Measurements from ENCODE around the gene PCSK6.

The PCSK6 gene

DNA sequence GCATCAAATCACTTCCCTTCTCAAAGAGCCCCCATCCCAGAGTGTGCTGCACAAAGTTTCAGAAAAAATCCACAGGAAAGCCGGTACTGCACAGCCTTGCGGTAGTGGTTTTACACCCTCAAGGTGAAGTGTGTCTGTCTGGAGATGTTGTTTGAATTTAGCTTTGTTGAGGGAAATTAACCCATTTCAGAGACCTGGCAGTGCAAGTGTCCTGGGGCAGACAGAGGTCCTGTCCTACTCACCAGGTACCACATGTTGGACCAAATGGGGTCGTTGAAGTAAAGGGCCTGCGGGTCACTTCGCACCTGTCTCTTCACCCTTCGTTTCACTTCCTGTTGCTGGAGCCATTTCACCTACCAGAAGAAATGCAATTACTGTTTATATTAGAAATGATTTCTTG lies 57.8 kb downstream of the PCSK6 start:
- TF ChIP-seq, protein P1, sequence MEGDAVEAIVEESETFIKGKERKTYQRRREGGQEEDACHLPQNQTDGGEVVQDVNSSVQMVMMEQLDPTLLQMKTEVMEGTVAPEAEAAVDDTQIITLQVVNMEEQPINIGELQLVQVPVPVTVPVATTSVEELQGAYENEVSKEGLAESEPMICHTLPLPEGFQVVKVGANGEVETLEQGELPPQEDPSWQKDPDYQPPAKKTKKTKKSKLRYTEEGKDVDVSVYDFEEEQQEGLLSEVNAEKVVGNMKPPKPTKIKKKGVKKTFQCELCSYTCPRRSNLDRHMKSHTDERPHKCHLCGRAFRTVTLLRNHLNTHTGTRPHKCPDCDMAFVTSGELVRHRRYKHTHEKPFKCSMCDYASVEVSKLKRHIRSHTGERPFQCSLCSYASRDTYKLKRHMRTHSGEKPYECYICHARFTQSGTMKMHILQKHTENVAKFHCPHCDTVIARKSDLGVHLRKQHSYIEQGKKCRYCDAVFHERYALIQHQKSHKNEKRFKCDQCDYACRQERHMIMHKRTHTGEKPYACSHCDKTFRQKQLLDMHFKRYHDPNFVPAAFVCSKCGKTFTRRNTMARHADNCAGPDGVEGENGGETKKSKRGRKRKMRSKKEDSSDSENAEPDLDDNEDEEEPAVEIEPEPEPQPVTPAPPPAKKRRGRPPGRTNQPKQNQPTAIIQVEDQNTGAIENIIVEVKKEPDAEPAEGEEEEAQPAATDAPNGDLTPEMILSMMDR (IDR thresholded peaks at IDR 0.05; ENCODE audit: low read depth, low read length) = no peak
- no peak for DNase-seq (ENCODE audit: low read depth in 2 of 2)
- H3K4me3 ChIP-seq (replicated peaks in 1 of 2; ENCODE audit: low read depth in 2 of 2, low read length in 2 of 2) = no peak overlapping the region

DNA sequence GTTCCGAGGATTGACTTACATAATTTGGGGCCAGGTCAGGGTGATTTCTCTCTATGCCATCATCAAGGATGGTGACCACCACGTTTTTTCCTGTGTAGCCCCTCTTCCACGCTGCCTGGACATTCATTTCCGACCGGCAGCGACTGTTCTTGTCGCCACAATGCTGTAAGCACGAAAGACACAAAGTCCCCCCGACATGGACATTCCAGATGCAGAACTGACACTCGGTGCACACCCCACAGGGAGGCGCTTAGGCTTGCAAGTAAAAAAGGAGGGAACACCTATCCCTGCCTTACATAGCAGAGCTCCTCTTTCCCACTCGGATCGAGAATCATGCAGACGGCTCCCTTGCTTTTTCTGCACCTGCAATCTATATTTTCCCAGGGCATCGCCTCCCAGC lies 58.2 kb downstream of the PCSK6 start:
- TF ChIP-seq, protein P1 (IDR thresholded peaks at IDR 0.05; ENCODE audit: low read depth, low read length) = no peak
- H3K4me3 ChIP-seq (replicated peaks in 1 of 2; ENCODE audit: low read depth in 2 of 2, low read length in 2 of 2) = no peak overlapping the region
- no peak for DNase-seq (ENCODE audit: low read depth in 2 of 2)

DNA sequence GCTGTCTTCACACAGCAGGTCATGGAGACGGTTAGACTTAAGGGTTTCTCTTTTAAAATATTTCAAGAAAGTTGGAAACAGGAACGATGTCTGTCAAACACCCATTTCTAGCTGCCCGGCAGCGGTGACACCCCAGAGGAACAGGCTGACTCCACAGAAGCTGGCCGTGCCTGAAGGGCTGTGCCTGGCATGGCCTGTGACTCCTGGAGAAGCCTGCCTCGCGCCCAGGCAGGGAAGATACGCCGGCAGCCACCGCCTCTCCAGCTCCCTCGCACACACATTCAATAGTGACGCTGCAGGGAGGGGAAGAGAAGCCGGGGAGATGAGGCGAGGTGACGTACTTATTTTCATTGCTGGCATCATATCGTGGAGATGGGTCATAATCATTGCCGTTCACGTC lies 59.9 kb downstream of the PCSK6 start:
- TF ChIP-seq, protein P1 (IDR thresholded peaks at IDR 0.05; ENCODE audit: low read depth, low read length) = no peak

DNA sequence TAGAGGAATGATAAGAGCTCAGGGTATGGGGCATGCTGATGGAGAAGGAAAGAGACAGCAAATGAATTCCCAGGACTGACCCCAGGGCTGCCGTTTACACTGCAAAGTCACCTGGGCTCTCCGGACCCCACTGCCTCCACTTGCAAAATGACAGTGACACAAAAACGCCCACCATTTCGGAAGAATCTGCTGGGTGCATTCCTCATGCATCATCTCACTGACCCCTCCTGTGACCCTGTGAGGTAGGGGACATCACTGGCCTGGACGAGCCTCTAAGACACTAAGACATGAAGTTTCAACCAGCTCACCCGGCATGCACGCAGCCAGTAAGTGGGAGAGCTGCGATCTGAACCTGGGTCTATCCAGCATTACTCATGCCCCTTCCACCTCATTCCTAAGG lies 60.3 kb downstream of the PCSK6 start:
- no peak overlapping the region for H3K4me3 ChIP-seq (replicated peaks in 1 of 2; ENCODE audit: low read depth in 2 of 2, low read length in 2 of 2)
- TF ChIP-seq, protein P1 (IDR thresholded peaks at IDR 0.05; ENCODE audit: low read depth, low read length) = no peak
- DNase-seq (ENCODE audit: low read depth in 2 of 2) = no peak

More for the DNA sequence above, 59.9 kb downstream of the PCSK6 start:
- H3K4me3 ChIP-seq (replicated peaks in 1 of 2; ENCODE audit: low read depth in 2 of 2, low read length in 2 of 2) = no peak overlapping the region
- DNase-seq (ENCODE audit: low read depth in 2 of 2) = no peak

DNA sequence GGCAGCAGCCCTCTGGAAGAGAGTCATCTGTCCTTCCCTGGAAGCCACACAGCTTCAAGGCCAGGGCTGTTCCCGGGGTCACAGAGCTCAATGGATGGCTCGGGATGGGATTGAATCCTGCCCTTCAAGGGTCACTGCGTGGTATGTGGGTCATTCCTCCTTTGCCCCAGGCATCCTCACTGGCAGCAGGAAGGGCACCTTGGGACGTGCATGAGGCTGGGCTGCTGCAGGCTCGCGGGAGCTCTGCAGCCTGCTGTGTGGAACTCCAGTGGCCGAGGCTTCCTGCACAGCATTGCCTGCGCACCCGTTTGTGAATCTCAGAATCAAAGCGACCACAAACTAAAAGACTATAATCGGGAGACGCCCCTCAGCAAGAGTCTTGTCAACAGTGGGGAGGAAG lies 60.7 kb downstream of the PCSK6 start:
- no peak overlapping the region for H3K4me3 ChIP-seq (replicated peaks in 1 of 2; ENCODE audit: low read depth in 2 of 2, low read length in 2 of 2)
- no peak for DNase-seq (ENCODE audit: low read depth in 2 of 2)
- TF ChIP-seq, protein P1 (IDR thresholded peaks at IDR 0.05; ENCODE audit: low read depth, low read length) = no peak

DNA sequence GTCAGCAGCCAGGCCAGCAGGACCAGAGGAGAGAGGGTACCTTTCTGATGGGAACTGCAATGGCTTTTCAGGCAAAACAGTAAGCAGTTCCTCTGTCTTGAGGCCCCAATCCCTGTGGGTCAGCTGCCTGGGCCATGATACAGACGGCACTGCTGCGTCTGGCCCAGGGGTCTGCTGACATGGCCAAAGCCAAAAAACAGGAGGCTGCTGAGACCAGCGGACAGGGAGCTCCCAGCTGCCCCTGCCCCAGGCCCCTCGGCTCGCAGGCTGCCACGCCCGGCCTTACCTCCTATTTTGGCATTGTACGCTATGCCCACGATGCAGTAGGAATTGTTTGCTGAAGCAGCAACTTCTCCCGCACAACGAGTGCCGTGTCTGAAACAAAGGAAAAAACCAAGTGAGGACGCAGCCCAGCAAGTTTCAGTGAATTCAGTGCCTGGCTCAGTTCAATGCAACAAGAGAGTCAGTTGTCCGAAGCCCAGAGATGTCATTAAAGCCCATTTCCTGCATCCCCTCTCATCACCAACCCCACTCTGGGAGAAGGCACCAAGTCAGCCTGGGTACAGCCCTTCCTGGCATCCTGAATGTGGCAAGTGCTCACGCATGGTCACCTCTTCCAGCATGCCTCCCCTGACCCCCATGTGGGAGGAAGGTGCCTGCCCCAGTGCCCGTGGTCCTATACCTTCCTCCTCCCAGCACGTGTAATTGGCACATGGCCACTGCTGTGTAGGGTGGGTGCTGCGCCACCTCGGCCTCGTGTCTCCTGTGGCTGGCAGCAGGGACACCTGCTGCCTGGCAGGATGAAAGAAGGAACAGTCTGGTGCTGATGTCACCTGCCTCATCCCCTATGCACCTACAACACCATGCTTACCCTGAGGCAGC lies 61.7 kb downstream of the PCSK6 start:
- TF ChIP-seq, protein P1 (IDR thresholded peaks at IDR 0.05; ENCODE audit: low read depth, low read length) = no peak
- DNase-seq (ENCODE audit: low read depth in 2 of 2) = no peak

More for the DNA sequence above, 61.7 kb downstream of the PCSK6 start:
- H3K4me3 ChIP-seq (replicated peaks in 1 of 2; ENCODE audit: low read depth in 2 of 2, low read length in 2 of 2) = no peak overlapping the region

Measured in cardiac fibroblast (primary cell).